ENCODE results near the gene CLNS1A. TPM values are rescaled to one million over a fixed set of nuclear protein-coding genes. Genes with fewer than 3 reads are reported as not detected.

The CLNS1A gene, protein sequence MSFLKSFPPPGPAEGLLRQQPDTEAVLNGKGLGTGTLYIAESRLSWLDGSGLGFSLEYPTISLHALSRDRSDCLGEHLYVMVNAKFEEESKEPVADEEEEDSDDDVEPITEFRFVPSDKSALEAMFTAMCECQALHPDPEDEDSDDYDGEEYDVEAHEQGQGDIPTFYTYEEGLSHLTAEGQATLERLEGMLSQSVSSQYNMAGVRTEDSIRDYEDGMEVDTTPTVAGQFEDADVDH
- 145 to 186 TPM (median 153 TPM) in 5 replicates for total RNA-seq (2022; extraction: Qiagen RNA extraction)

GRCh38 chr11:77637345-77638165 lies at the start of gene CLNS1A:
Gene CLNS1A (minus strand): TSS chr11:77637794. CDS start chr11:77637714, 80 bp downstream.

GRCh38 chr11:77589521-77590193 lies 47.9 kb downstream of the CLNS1A start, which contains the start of gene AQP11:
Gene AQP11 (plus strand): TSS chr11:77589953. CDS start chr11:77589993, 40 bp downstream.

Other genes starting within 250 kb of the CLNS1A start
- 18.4 to 21.1 TPM (median 20.3 TPM) in 5 replicates for gene PAK1, start 163.7 kb downstream of the CLNS1A start, total RNA-seq (2022; extraction: Qiagen RNA extraction)
- 0.89 to 1.3 TPM (median 1.2 TPM) in 5 replicates for gene AQP11, start 47.8 kb downstream of the CLNS1A start, total RNA-seq (2022; extraction: Qiagen RNA extraction)
- gene RSF1, start 182.9 kb upstream of the CLNS1A start, total RNA-seq (2022; extraction: Qiagen RNA extraction), result 13.4 to 21.7 TPM (median 16.7 TPM) in 5 replicates
- gene AAMDC, start 183.3 kb upstream of the CLNS1A start, total RNA-seq (2022; extraction: Qiagen RNA extraction), result 23.8 to 39.4 TPM (median 26.0 TPM) in 5 replicates